Measurements from ENCODE around the gene KIF5A.

The KIF5A gene

GRCh38 chr12:57631566-57632072 lies 81.8 kb downstream of the KIF5A start:
- no peaks in the 10 kb centered on the region for H3K9me3 ChIP-seq (ENCODE audit: control insufficient read depth, insufficient read depth, low read length)
- peaks cover 74% of the 10 kb centered on the region for H3K27me3 ChIP-seq (ENCODE audit: control insufficient read depth, low read length)
- H3K4me1 ChIP-seq (ENCODE audit: control insufficient read depth, low read length): peaks cover 13% of the 10 kb centered on the region
- H4K20me1 ChIP-seq (ENCODE audit: control insufficient read depth, insufficient read depth, low read depth, low read length): no peaks in the 10 kb centered on the region
- no peaks in the 10 kb centered on the region for H3K36me3 ChIP-seq (ENCODE audit: control insufficient read depth, low read length)
- TF ChIP-seq CTCF (IDR thresholded peaks at IDR 0.05; ENCODE audit: low read depth, low read length, poor library complexity, severe bottlenecking) (no peak), EZH2phosphoT487 (IDR thresholded peaks at IDR 0.05; ENCODE audit: borderline replicate concordance, low read length) (no peak)
- no peaks in the 10 kb centered on the region for H3K9me2 ChIP-seq (replicated peaks; ENCODE audit: control insufficient read depth, low read length)
- H3K27ac ChIP-seq (ENCODE audit: low read depth, low read length): no peak overlapping the region
- no peak overlapping the region for H3K4me2 ChIP-seq (ENCODE audit: low read length)
- H3K4me3 ChIP-seq (ENCODE audit: low read length): no peak overlapping the region
- no peaks in the 10 kb centered on the region for H3K79me2 ChIP-seq (ENCODE audit: control insufficient read depth, low read length)
- 0 out of 2 replicates have a peak, but pooled peaks cover 2% of the 10 kb centered on the region for H3F3A ChIP-seq (ENCODE audit: control insufficient read depth, insufficient read depth)

- peak; percentile 25; the same call in 1 of the 2 replicates for TF ChIP-seq EZH2phosphoT487 (IDR thresholded peaks at IDR 0.05; ENCODE audit: borderline replicate concordance, low read length)
- no peak for TF ChIP-seq CTCF (IDR thresholded peaks at IDR 0.05; ENCODE audit: low read depth, low read length, poor library complexity, severe bottlenecking)
- Histone ChIP-seq H3F3A (ENCODE audit: control insufficient read depth, insufficient read depth) (0 out of 2 replicates have a peak, but pooled peaks cover 2% of the 10 kb centered on the region), H3K4me1 (ENCODE audit: control insufficient read depth, low read length) (peaks cover 13% of the 10 kb centered on the region), H3K36me3 (ENCODE audit: control insufficient read depth, low read length) (no peaks in the 10 kb centered on the region), H3K9me2 (replicated peaks; ENCODE audit: control insufficient read depth, low read length) (no peaks in the 10 kb centered on the region), H3K4me2 (ENCODE audit: low read length) (peak overlapping the region; percentile 78), H3K9me3 (ENCODE audit: control insufficient read depth, insufficient read depth, low read length) (no peaks in the 10 kb centered on the region), H3K79me2 (ENCODE audit: control insufficient read depth, low read length) (no peaks in the 10 kb centered on the region), H4K20me1 (ENCODE audit: control insufficient read depth, insufficient read depth, low read depth, low read length) (no peaks in the 10 kb centered on the region), H3K27ac (ENCODE audit: low read depth, low read length) (no peak overlapping the region), H3K4me3 (ENCODE audit: low read length) (peak overlapping the region; percentile 64), H3K27me3 (ENCODE audit: control insufficient read depth, low read length) (peaks cover 69% of the 10 kb centered on the region)
These were observed 82.5 kb downstream of the KIF5A start for GRCh38 chr12:57632073-57632957.

- H3K9me2 ChIP-seq (replicated peaks; ENCODE audit: control insufficient read depth, low read length): no peaks in the 10 kb centered on the region
- H4K20me1 ChIP-seq (ENCODE audit: control insufficient read depth, insufficient read depth, low read depth, low read length): no peaks in the 10 kb centered on the region
- H3K4me1 ChIP-seq (ENCODE audit: control insufficient read depth, low read length): peaks cover 13% of the 10 kb centered on the region
- H3K27ac ChIP-seq (ENCODE audit: low read depth, low read length): no peak within 1 kb of the TSS
- no peaks in the 10 kb centered on the region for H3K36me3 ChIP-seq (ENCODE audit: control insufficient read depth, low read length)
- H3K27me3 ChIP-seq (ENCODE audit: control insufficient read depth, low read length): peaks cover 60% of the 10 kb centered on the region
- no peaks in the 10 kb centered on the region for H3K79me2 ChIP-seq (ENCODE audit: control insufficient read depth, low read length)
- H3K4me2 ChIP-seq (ENCODE audit: low read length): peak within 1 kb of the TSS; percentile 78
- TF ChIP-seq EZH2phosphoT487 (IDR thresholded peaks at IDR 0.05; ENCODE audit: borderline replicate concordance, low read length) (peak; percentile 5; the same call in 1 of the 2 replicates), CTCF (IDR thresholded peaks at IDR 0.05; ENCODE audit: low read depth, low read length, poor library complexity, severe bottlenecking) (peak; percentile 89)
- H3K4me3 ChIP-seq (ENCODE audit: low read length): peak within 1 kb of the TSS; percentile 64
- H3F3A ChIP-seq (ENCODE audit: control insufficient read depth, insufficient read depth): 0 out of 2 replicates have a peak, but pooled peaks cover 2% of the 10 kb centered on the region
- no peaks in the 10 kb centered on the region for H3K9me3 ChIP-seq (ENCODE audit: control insufficient read depth, insufficient read depth, low read length)
These were observed 83.4 kb downstream of the KIF5A start, which contains the start of gene B4GALNT1 for GRCh38 chr12:57632958-57633840. TSS of gene B4GALNT1 (minus strand) at chr12:57633201. CDS start at chr12:57632132, 1,069 bp downstream.
